Hepatocyte (in vitro differentiated cells): ENCODE data around the gene RGS3. TPM values are rescaled to one million over a fixed set of nuclear protein-coding genes. Genes with fewer than 3 reads are reported as not detected.

Experiments
- DNase-seq: peaks from one replicate; pipeline ENCODE4 v3.0.0-alpha.2; 2016; ENCODE audit warnings: low spot score
- H2AFZ ChIP-seq: fragments of 200-600 bp; sonication (generic); 2 replicates; pipeline ENCODE4 v1.6.0; 2016; ENCODE audit warnings: antibody characterized with exemption, mild to moderate bottlenecking
- H3K27ac ChIP-seq: fragments of 200-600 bp; sonication (generic); 2 replicates; pipeline ENCODE4 v1.5.1; 2016; ENCODE audit warnings: mild to moderate bottlenecking
- H3K27me3 ChIP-seq: fragments of 200-600 bp; sonication (generic); 2 replicates; pipeline ENCODE4 v1.6.1; 2016
- H3K36me3 ChIP-seq: fragments of 200-600 bp; sonication (generic); replicated peaks from 2 replicates; pipeline ENCODE4 v1.5.1; 2016; ENCODE audit warnings: low read depth; ENCODE audit not compliant: insufficient read depth
- H3K4me1 ChIP-seq: fragments of 200-600 bp; sonication (generic); 2 replicates; pipeline ENCODE4 v1.5.1; 2016; ENCODE audit warnings: mild to moderate bottlenecking, moderate library complexity; ENCODE audit not compliant: insufficient read depth
- H3K4me2 ChIP-seq: fragments of 200-600 bp; sonication (generic); 2 replicates; pipeline ENCODE4 v1.6.0; 2016
- H3K4me3 ChIP-seq: fragments of 200-600 bp; sonication (generic); 2 replicates; pipeline ENCODE4 v1.5.1; 2016; ENCODE audit warnings: mild to moderate bottlenecking
- H3K79me2 ChIP-seq: fragments of 200-600 bp; sonication (generic); 2 replicates; pipeline ENCODE4 v1.6.0; 2017; ENCODE audit warnings: mild to moderate bottlenecking
- H3K9me2 ChIP-seq: fragments of 200-600 bp; sonication (generic); replicated peaks from 2 replicates; pipeline ENCODE4 v1.6.0; 2017; ENCODE audit warnings: mild to moderate bottlenecking; ENCODE audit not compliant: insufficient read depth
- H3K9me3 ChIP-seq: fragments of 200-600 bp; sonication (generic); 2 replicates; pipeline ENCODE4 v1.5.1; 2016; ENCODE audit warnings: low read depth, mild to moderate bottlenecking
- H4K20me1 ChIP-seq: fragments of 200-600 bp; sonication (generic); 2 replicates; pipeline ENCODE4 v1.6.0; 2016; ENCODE audit warnings: mild to moderate bottlenecking; ENCODE audit not compliant: insufficient read depth, poor library complexity, severe bottlenecking
- CTCF ChIP-seq: fragments of 200-600 bp; sonication (generic); IDR thresholded peaks from 2 replicates; pipeline ENCODE4 v1.5.1; 2016; ENCODE audit warnings: antibody characterized with exemption, mild to moderate bottlenecking; ENCODE audit not compliant: poor library complexity
- EZH2 ChIP-seq: fragments of 200-600 bp; sonication (generic); IDR thresholded peaks from 2 replicates; pipeline ENCODE4 v1.6.1; 2016; ENCODE audit warnings: antibody characterized with exemption, mild to moderate bottlenecking, borderline replicate concordance
- EZH2phosphoT487 ChIP-seq: fragments of 200-600 bp; sonication (generic); IDR thresholded peaks from one replicate; pipeline ENCODE4 v1.6.1; 2018; ENCODE audit warnings: antibody characterized with exemption, mild to moderate bottlenecking, low read depth, moderate library complexity; ENCODE audit not compliant: unreplicated experiment, severe bottlenecking
- WGBS: methylation state at CpG from one replicate; pipeline ENCODE4 v1.1.6; 2016; ENCODE audit warnings: low lambda C conversion rate; ENCODE audit errors: missing lambda C conversion rate; 5-methylcytosine and 5-hydroxymethylcytosine counted together
- polyA plus RNA-seq: library from polyadenylated mRNA; unstranded; fragments of >200 nt; fragmentation: Nextera tagmentation; extraction: Ambion mirVana; gene quantifications from 2 replicates; pipeline ENCODE4 v1.2.1, GENCODE V29; 2016
- total RNA-seq: library from RNA; depleted of rRNA; stranded (reverse); fragments of >200 nt; gene quantifications from 2 replicates; pipeline ENCODE4 v1.2.3, GENCODE V29; 2014

Gene RGS3
- total and polyA plus RNA-seq, 2 experiments from 2014 or later, result 48.0 to 62.7 TPM

GRCh38 chr9:113501129-113501686 is 37.7 kb downstream of the RGS3 start:
- no peaks in the 10 kb centered on the region for H3K27me3 ChIP-seq
- no peaks in the 10 kb centered on the region for H4K20me1 ChIP-seq
- no peak for TF ChIP-seq EZH2phosphoT487
- no peak for TF ChIP-seq CTCF
- TF ChIP-seq EZH2, result no peak
- no peaks in the 10 kb centered on the region for H3K9me2 ChIP-seq
- no peak overlapping the region for H3K27ac ChIP-seq
- H3K9me3 ChIP-seq, result no peaks in the 10 kb centered on the region
- 82% methylated on average over 20 of the region's 20 CpGs for WGBS
- H3K4me1 ChIP-seq, result peaks cover 16% of the 10 kb centered on the region
- H3K4me2 ChIP-seq, result no peak overlapping the region
- no peaks in the 10 kb centered on the region for H3K36me3 ChIP-seq
- DNase-seq, result no peak
- H3K4me3 ChIP-seq, result no peak overlapping the region
- H2AFZ ChIP-seq, result no peak overlapping the region
- no peaks in the 10 kb centered on the region for H3K79me2 ChIP-seq

GRCh38 chr9:113501852-113502251 is 38.3 kb downstream of the RGS3 start:
- Histone ChIP-seq H3K4me1 (peaks cover 16% of the 10 kb centered on the region), H3K9me2 (no peaks in the 10 kb centered on the region), H3K27ac (no peak overlapping the region), H3K4me2 (no peak overlapping the region), H3K79me2 (no peaks in the 10 kb centered on the region), H2AFZ (no peak overlapping the region), H3K36me3 (no peaks in the 10 kb centered on the region), H3K9me3 (no peaks in the 10 kb centered on the region), H3K4me3 (no peak overlapping the region), H3K27me3 (no peaks in the 10 kb centered on the region), H4K20me1 (no peaks in the 10 kb centered on the region)
- 89% methylated on average over 5 of the region's 5 CpGs for WGBS
- TF ChIP-seq CTCF, result no peak
- TF ChIP-seq EZH2phosphoT487, result no peak
- TF ChIP-seq EZH2, result no peak
- no peak for DNase-seq

DNA sequence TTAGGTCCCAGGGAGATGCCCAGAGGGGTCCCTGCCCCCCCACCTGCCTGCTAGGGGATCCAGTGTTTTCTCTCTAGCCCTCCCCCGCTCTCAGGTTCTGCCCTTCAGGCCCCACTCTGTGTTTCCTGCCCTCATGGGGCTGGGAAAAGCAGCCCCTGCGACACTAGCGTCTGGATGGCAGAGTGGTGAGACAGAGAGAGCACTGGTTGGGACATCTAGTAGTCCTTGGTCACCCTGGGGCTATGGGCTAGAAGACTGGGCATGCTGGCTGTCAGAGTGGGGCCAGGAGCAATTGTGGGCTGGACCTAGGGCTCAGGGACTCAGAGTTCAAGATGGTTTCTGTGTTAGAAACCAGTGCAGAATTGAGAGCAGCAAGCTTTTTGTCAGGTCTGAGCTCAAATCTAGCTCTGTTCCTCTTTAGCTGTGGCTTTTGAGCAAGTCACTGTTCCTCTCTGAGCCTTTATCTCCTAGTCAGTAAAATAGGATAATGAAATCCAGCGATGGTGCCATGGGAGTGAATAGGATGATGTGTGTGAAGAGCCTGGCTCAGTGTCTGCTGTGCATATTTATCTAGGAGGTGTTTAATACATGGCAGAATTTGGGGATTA is 39.0 kb downstream of the RGS3 start:
- no peaks in the 10 kb centered on the region for H3K9me3 ChIP-seq
- no peaks in the 10 kb centered on the region for H3K27me3 ChIP-seq
- H3K4me2 ChIP-seq, result no peak overlapping the region
- no peaks in the 10 kb centered on the region for H3K36me3 ChIP-seq
- H3K27ac ChIP-seq, result no peak overlapping the region
- WGBS, result 79% methylated on average over 4 of the region's 4 CpGs
- TF ChIP-seq EZH2phosphoT487, result no peak
- TF ChIP-seq CTCF, result no peak
- TF ChIP-seq EZH2, result no peak
- H4K20me1 ChIP-seq, result no peaks in the 10 kb centered on the region
- H2AFZ ChIP-seq, result no peak overlapping the region
- H3K9me2 ChIP-seq, result no peaks in the 10 kb centered on the region
- no peak overlapping the region for H3K4me3 ChIP-seq
- peaks cover 16% of the 10 kb centered on the region for H3K4me1 ChIP-seq
- H3K79me2 ChIP-seq, result no peaks in the 10 kb centered on the region
- no peak for DNase-seq
